H1 (cell line): ENCODE data around the gene CTCF.

Experiments used
- CEBPB ChIP-seq: IDR thresholded peaks from 2 replicates; pipeline ENCODE4 v1.6.1; 2012; ENCODE audit warnings: low read depth, low read length
- CTCF ChIP-seq, 3 experiments: IDR thresholded peaks; 1 replicate in 2 of 3; 2 replicates in 1 of 3; pipeline versions ENCODE4 v1.5.1 to v1.6.1; 2011; ENCODE audit warnings: low read length in 3 of 3, mild to moderate bottlenecking in 3 of 3, inconsistent platforms in 2 of 3, low read depth in 1 of 3, moderate library complexity in 1 of 3; ENCODE audit not compliant: insufficient read depth in 1 of 3; ENCODE audit errors: control extremely low read depth in 1 of 3
- EZH2 ChIP-seq: fragments of 200-600 bp; sonication (generic); IDR thresholded peaks from 2 replicates; pipeline ENCODE4 v1.7.1; 2012; ENCODE audit warnings: low read depth, mild to moderate bottlenecking, moderate library complexity, low read length, inconsistent platforms; ENCODE audit not compliant: severe bottlenecking
- MAX ChIP-seq: IDR thresholded peaks from 2 replicates; pipeline ENCODE4 v1.6.1; 2012; ENCODE audit warnings: inconsistent platforms
- RNF2 ChIP-seq: fragments of 200-900, 300-1000 bp; sonication (generic); IDR thresholded peaks from 2 replicates; pipeline ENCODE4 v1.7.1; 2016; ENCODE audit warnings: borderline replicate concordance, low read depth, mild to moderate bottlenecking, antibody characterized with exemption, low read length; ENCODE audit not compliant: poor library complexity, severe bottlenecking; ENCODE audit errors: missing control alignments

GRCh38 chr16:67636713-67637112 is 74.4 kb downstream of the CTCF start:
- TF ChIP-seq EZH2 (no peak), CEBPB (no peak), CTCF (IDR thresholded peaks at IDR 0.05; ENCODE audit: control extremely low read depth in 1 of 3, insufficient read depth in 1 of 3, low read depth in 1 of 3, low read length in 3 of 3) (no peak), MAX (no peak), RNF2 (no peak)
